AG10803 (cell line): ENCODE data around the gene STK11.
A peak's percentile ranks its signal among the peaks of the same experiment; 100 is the strongest.

Experiments
- DNase-seq: peaks from one replicate; pipeline ENCODE4 v3.0.0; 2010; ENCODE audit warnings: low read depth
- H3K4me3 ChIP-seq: 2 replicates; pipeline ENCODE4 v1.5.1; 2011; ENCODE audit warnings: mild to moderate bottlenecking, low read length, control low read depth
- CTCF ChIP-seq: conservative IDR thresholded peaks from 2 replicates; pipeline ENCODE4 v1.5.1; 2011; ENCODE audit warnings: mild to moderate bottlenecking, low read length, control low read depth, inconsistent platforms

Gene STK11

GRCh38 chr19:1219786-1220476 lies 14.4 kb downstream of the STK11 start:
- no peak for DNase-seq
- no peak overlapping the region for H3K4me3 ChIP-seq
- no peak for TF ChIP-seq CTCF

GRCh38 chr19:1220477-1220930 lies 14.9 kb downstream of the STK11 start:
- no peak overlapping the region for H3K4me3 ChIP-seq
- no peak for DNase-seq

GRCh38 chr19:1220976-1221903 lies 15.7 kb downstream of the STK11 start:
- no peak overlapping the region for H3K4me3 ChIP-seq
- TF ChIP-seq CTCF = peak; percentile 46
- peak; percentile 40 for DNase-seq

More at GRCh38 chr19:1220477-1220930, 14.9 kb downstream of the STK11 start:
- no peak for TF ChIP-seq CTCF

- DNase-seq = no peak
- H3K4me3 ChIP-seq = no peak overlapping the region
- no peak for TF ChIP-seq CTCF
Observed at GRCh38 chr19:1221904-1222255, 16.3 kb downstream of the STK11 start.

- no peak for TF ChIP-seq CTCF
- no peak for DNase-seq
- H3K4me3 ChIP-seq = no peak overlapping the region
Observed at GRCh38 chr19:1222394-1222793, 16.8 kb downstream of the STK11 start.

- peak; percentile 41 for TF ChIP-seq CTCF
- no peak overlapping the region for H3K4me3 ChIP-seq
- DNase-seq = peak; percentile 32
Observed at GRCh38 chr19:1223018-1223855, 17.7 kb downstream of the STK11 start.
